ENCODE results near the gene MTMR3.

GRCh38 chr22:29861672-29862297, 21.2 kb upstream of the MTMR3 start:
- TF ChIP-seq POLR2A (IDR thresholded peaks at IDR 0.05) (no peak), CTCF (IDR thresholded peaks at IDR 0.05) (no peak)
